HEK293 (cell line): ENCODE measurements around the gene TAF11.
A peak's percentile ranks its signal among the peaks of the same experiment; 100 is the strongest.

Experiments used
- KLF7 ChIP-seq: fragments of 450-650 bp; formaldehyde crosslinking; IDR thresholded peaks from 2 replicates; pipeline ENCODE4 v1.5.1; 2016; ENCODE audit warnings: missing biosample characterization, missing genetic modification characterization, borderline replicate concordance
- MYNN ChIP-seq: fragments of 450-650 bp; formaldehyde crosslinking; IDR thresholded peaks from 2 replicates; pipeline ENCODE4 v1.5.1; 2016; ENCODE audit warnings: missing biosample characterization, missing genetic modification characterization, borderline replicate concordance
- SP3 ChIP-seq: fragments of 450-650 bp; formaldehyde crosslinking; IDR thresholded peaks from 2 replicates; pipeline ENCODE4 v1.5.1; 2016; ENCODE audit warnings: missing biosample characterization, missing genetic modification characterization
- ZNF133 ChIP-seq: fragments of 450-650 bp; formaldehyde crosslinking; IDR thresholded peaks from 2 replicates; pipeline ENCODE4 v1.5.1; 2016; ENCODE audit warnings: missing biosample characterization, missing genetic modification characterization
- ZNF175 ChIP-seq: fragments of 450-650 bp; formaldehyde crosslinking; IDR thresholded peaks from 2 replicates; pipeline ENCODE4 v1.5.1; 2016; ENCODE audit warnings: missing biosample characterization, missing genetic modification characterization
- ZNF184 ChIP-seq: fragments of 450-650 bp; IDR thresholded peaks from 2 replicates; pipeline ENCODE4 v1.5.1; 2018; ENCODE audit warnings: missing biosample characterization, mild to moderate bottlenecking, missing genetic modification characterization
- ZNF214 ChIP-seq: fragments of 450-650 bp; formaldehyde crosslinking; IDR thresholded peaks from 2 replicates; pipeline ENCODE4 v1.5.1; 2017; ENCODE audit warnings: missing biosample characterization, mild to moderate bottlenecking, missing genetic modification characterization, borderline replicate concordance
- ZNF248 ChIP-seq: fragments of 450-650 bp; formaldehyde crosslinking; IDR thresholded peaks from 2 replicates; pipeline ENCODE4 v1.5.1; 2017; ENCODE audit warnings: missing biosample characterization, missing genetic modification characterization
- ZNF350 ChIP-seq: fragments of 450-650 bp; formaldehyde crosslinking; IDR thresholded peaks from 2 replicates; pipeline ENCODE4 v1.5.0; 2017; ENCODE audit warnings: missing biosample characterization, mild to moderate bottlenecking, missing genetic modification characterization
- ZNF394 ChIP-seq: fragments of 450-650 bp; formaldehyde crosslinking; IDR thresholded peaks from 2 replicates; pipeline ENCODE4 v1.5.1; 2016; ENCODE audit warnings: missing biosample characterization, missing genetic modification characterization, mild to moderate bottlenecking, moderate library complexity, borderline replicate concordance
- ZNF426 ChIP-seq: fragments of 450-650 bp; formaldehyde crosslinking; IDR thresholded peaks from 2 replicates; pipeline ENCODE4 v1.5.1; 2017; ENCODE audit warnings: missing biosample characterization, missing genetic modification characterization, mild to moderate bottlenecking, inconsistent platforms, moderate library complexity
- ZNF433 ChIP-seq: fragments of 450-650 bp; formaldehyde crosslinking; IDR thresholded peaks from 2 replicates; pipeline ENCODE4 v1.5.1; 2016; ENCODE audit warnings: missing biosample characterization, missing genetic modification characterization, low read depth
- ZNF48 ChIP-seq: fragments of 450-650 bp; formaldehyde crosslinking; IDR thresholded peaks from 2 replicates; pipeline ENCODE4 v1.5.1; 2016; ENCODE audit warnings: missing biosample characterization, missing genetic modification characterization
- ZNF544 ChIP-seq: fragments of 450-650 bp; formaldehyde crosslinking; IDR thresholded peaks from 2 replicates; pipeline ENCODE4 v1.5.0; 2017; ENCODE audit warnings: missing biosample characterization, missing genetic modification characterization
- ZNF548 ChIP-seq: fragments of 450-650 bp; formaldehyde crosslinking; IDR thresholded peaks from 2 replicates; pipeline ENCODE4 v1.5.1; 2016; ENCODE audit warnings: missing biosample characterization, missing genetic modification characterization
- ZNF626 ChIP-seq: fragments of 450-650 bp; sonication (Bioruptor Pico); formaldehyde crosslinking; IDR thresholded peaks from 2 replicates; pipeline ENCODE4 v1.5.1; 2018; ENCODE audit warnings: missing biosample characterization, missing genetic modification characterization, inconsistent platforms
- ZNF707 ChIP-seq: fragments of 450-650 bp; formaldehyde crosslinking; IDR thresholded peaks from 2 replicates; pipeline ENCODE4 v1.5.1; 2016; ENCODE audit warnings: missing biosample characterization, missing genetic modification characterization
- ZNF768 ChIP-seq: fragments of 450-650 bp; formaldehyde crosslinking; IDR thresholded peaks from 2 replicates; pipeline ENCODE4 v1.5.1; 2018; ENCODE audit warnings: missing biosample characterization, mild to moderate bottlenecking, missing genetic modification characterization
- TF ChIP-seq, protein P1 (sequence below): fragments of 450-650 bp; formaldehyde crosslinking; IDR thresholded peaks from 2 replicates; pipeline ENCODE4 v1.5.1; 2016; ENCODE audit warnings: missing biosample characterization, missing genetic modification characterization
- TF ChIP-seq, protein P2 (sequence below): fragments of 450-650 bp; formaldehyde crosslinking; IDR thresholded peaks from 2 replicates; pipeline ENCODE4 v1.5.1; 2016; ENCODE audit warnings: missing biosample characterization, missing genetic modification characterization
- TF ChIP-seq, protein P3 (sequence below): fragments of 450-650 bp; formaldehyde crosslinking; IDR thresholded peaks from 2 replicates; pipeline ENCODE4 v1.5.1; 2016; ENCODE audit warnings: missing biosample characterization, missing genetic modification characterization
- TF ChIP-seq, protein P4 (sequence below): fragments of 450-650 bp; formaldehyde crosslinking; IDR thresholded peaks from 2 replicates; pipeline ENCODE4 v1.5.1; 2016; ENCODE audit warnings: missing biosample characterization, missing genetic modification characterization
- TF ChIP-seq, protein P5 (sequence below): fragments of 450-650 bp; formaldehyde crosslinking; IDR thresholded peaks from 2 replicates; pipeline ENCODE4 v1.5.1; 2016; ENCODE audit warnings: missing biosample characterization, missing genetic modification characterization
- TF ChIP-seq, protein P6 (sequence below): fragments of 450-650 bp; IDR thresholded peaks from 2 replicates; pipeline ENCODE4 v1.5.1; 2018; ENCODE audit warnings: missing biosample characterization, missing genetic modification characterization
- TF ChIP-seq, protein P7 (sequence below): fragments of 450-650 bp; formaldehyde crosslinking; IDR thresholded peaks from 2 replicates; pipeline ENCODE4 v1.5.1; 2016; ENCODE audit warnings: missing biosample characterization, missing genetic modification characterization

The TAF11 gene

DNA sequence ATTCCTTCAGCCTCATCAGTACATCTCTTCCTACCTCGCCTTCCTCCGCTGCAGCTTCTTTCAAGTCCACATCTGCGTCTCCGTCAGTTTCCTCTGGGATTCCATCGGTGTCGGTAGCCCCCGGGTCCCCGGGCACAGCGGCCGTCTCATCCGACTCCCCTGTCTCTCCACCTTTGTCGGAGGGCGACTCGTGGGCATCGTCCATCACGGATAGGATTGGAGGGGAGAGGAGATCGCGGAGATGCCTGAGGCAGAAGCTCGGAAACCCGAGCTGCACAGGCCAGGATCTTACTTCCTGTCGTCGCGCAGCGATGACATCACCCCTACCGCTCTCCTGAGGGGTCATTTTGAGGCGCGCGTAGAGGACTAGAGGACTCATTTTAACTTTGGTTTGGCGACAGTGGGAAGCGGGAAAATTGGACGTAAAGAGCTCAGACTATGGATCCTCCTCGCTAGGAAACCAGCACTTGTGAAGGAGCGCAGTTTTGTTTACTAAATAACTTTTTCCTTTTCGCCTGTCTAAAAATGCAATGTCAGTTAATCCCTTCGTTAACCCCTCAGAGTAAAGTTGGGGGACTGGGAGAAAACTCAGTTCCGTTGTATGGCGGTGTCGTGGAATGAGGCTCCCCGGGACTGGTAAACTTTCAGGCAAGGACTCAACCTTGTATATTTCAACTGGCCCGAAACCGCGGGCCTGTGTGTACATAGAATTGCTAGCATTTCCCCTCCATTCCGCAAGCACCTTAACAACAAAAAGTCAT is at the start of gene TAF11 (continued):
- TF ChIP-seq, protein P1, sequence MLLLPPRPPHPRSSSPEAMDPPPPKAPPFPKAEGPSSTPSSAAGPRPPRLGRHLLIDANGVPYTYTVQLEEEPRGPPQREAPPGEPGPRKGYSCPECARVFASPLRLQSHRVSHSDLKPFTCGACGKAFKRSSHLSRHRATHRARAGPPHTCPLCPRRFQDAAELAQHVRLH (tag by site-specific recombination): peak; percentile 98
- TF ChIP-seq ZNF426 (no peak), ZNF768 (no peak), ZNF248 (tag by site-specific recombination) (no peak), ZNF133 (no peak), ZNF214 (no peak), ZNF548 (no peak), MYNN (no peak), ZNF350 (tag by site-specific recombination) (no peak), ZNF544 (no peak), KLF7 (tag by site-specific recombination) (no peak), ZNF394 (tag by site-specific recombination) (peak; percentile 79; the same call in 1 of the 2 replicates), ZNF48 (tag by site-specific recombination) (no peak), ZNF433 (no peak), ZNF707 (tag by site-specific recombination) (no peak), ZNF184 (peak; percentile 62; the same call in 1 of the 2 replicates), ZNF626 (tag by site-specific recombination) (no peak), ZNF175 (no peak), SP3 (tag by site-specific recombination) (0 out of 2 replicates have a peak, but pooled peaks have one; percentile 52)
- TF ChIP-seq, protein P2, sequence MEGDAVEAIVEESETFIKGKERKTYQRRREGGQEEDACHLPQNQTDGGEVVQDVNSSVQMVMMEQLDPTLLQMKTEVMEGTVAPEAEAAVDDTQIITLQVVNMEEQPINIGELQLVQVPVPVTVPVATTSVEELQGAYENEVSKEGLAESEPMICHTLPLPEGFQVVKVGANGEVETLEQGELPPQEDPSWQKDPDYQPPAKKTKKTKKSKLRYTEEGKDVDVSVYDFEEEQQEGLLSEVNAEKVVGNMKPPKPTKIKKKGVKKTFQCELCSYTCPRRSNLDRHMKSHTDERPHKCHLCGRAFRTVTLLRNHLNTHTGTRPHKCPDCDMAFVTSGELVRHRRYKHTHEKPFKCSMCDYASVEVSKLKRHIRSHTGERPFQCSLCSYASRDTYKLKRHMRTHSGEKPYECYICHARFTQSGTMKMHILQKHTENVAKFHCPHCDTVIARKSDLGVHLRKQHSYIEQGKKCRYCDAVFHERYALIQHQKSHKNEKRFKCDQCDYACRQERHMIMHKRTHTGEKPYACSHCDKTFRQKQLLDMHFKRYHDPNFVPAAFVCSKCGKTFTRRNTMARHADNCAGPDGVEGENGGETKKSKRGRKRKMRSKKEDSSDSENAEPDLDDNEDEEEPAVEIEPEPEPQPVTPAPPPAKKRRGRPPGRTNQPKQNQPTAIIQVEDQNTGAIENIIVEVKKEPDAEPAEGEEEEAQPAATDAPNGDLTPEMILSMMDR (tag by site-specific recombination): no peak
- TF ChIP-seq, protein P3, sequence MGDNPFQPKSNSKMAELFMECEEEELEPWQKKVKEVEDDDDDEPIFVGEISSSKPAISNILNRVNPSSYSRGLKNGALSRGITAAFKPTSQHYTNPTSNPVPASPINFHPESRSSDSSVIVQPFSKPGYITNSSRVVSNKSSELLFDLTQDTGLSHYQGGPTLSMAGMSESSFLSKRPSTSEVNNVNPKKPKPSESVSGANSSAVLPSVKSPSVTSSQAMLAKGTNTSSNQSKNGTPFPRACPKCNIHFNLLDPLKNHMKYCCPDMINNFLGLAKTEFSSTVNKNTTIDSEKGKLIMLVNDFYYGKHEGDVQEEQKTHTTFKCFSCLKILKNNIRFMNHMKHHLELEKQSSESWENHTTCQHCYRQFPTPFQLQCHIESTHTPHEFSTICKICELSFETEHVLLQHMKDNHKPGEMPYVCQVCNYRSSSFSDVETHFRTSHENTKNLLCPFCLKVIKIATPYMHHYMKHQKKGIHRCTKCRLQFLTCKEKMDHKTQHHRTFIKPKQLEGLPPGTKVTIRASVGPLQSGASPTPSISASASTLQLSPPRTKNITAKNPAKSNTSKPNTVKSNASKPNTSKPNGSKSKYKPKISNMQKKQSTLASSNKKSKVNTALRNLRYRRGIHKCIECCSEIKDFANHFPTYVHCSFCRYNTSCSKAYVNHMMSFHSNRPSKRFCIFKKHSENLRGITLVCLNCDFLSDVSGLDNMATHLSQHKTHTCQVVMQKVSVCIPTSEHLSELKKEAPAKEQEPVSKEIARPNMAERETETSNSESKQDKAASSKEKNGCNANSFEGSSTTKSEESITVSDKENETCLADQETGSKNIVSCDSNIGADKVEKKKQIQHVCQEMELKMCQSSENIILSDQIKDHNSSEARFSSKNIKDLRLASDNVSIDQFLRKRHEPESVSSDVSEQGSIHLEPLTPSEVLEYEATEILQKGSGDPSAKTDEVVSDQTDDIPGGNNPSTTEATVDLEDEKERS (tag by site-specific recombination): no peak
- TF ChIP-seq, protein P4, sequence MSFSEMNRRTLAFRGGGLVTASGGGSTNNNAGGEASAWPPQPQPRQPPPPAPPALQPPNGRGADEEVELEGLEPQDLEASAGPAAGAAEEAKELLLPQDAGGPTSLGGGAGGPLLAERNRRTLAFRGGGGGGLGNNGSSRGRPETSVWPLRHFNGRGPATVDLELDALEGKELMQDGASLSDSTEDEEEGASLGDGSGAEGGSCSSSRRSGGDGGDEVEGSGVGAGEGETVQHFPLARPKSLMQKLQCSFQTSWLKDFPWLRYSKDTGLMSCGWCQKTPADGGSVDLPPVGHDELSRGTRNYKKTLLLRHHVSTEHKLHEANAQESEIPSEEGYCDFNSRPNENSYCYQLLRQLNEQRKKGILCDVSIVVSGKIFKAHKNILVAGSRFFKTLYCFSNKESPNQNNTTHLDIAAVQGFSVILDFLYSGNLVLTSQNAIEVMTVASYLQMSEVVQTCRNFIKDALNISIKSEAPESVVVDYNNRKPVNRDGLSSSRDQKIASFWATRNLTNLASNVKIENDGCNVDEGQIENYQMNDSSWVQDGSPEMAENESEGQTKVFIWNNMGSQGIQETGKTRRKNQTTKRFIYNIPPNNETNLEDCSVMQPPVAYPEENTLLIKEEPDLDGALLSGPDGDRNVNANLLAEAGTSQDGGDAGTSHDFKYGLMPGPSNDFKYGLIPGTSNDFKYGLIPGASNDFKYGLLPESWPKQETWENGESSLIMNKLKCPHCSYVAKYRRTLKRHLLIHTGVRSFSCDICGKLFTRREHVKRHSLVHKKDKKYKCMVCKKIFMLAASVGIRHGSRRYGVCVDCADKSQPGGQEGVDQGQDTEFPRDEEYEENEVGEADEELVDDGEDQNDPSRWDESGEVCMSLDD (tag by site-specific recombination): peak; percentile 79
- TF ChIP-seq, protein P5, sequence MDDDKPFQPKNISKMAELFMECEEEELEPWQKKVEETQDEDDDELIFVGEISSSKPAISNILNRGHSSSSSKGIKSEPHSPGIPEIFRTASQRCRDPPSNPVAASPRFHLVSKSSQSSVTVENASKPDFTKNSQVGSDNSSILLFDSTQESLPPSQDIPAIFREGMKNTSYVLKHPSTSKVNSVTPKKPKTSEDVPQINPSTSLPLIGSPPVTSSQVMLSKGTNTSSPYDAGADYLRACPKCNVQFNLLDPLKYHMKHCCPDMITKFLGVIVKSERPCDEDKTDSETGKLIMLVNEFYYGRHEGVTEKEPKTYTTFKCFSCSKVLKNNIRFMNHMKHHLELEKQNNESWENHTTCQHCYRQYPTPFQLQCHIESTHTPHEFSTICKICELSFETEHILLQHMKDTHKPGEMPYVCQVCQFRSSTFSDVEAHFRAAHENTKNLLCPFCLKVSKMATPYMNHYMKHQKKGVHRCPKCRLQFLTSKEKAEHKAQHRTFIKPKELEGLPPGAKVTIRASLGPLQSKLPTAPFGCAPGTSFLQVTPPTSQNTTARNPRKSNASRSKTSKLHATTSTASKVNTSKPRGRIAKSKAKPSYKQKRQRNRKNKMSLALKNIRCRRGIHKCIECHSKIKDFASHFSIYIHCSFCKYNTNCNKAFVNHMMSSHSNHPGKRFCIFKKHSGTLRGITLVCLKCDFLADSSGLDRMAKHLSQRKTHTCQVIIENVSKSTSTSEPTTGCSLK (tag by site-specific recombination): no peak
- TF ChIP-seq, protein P6, sequence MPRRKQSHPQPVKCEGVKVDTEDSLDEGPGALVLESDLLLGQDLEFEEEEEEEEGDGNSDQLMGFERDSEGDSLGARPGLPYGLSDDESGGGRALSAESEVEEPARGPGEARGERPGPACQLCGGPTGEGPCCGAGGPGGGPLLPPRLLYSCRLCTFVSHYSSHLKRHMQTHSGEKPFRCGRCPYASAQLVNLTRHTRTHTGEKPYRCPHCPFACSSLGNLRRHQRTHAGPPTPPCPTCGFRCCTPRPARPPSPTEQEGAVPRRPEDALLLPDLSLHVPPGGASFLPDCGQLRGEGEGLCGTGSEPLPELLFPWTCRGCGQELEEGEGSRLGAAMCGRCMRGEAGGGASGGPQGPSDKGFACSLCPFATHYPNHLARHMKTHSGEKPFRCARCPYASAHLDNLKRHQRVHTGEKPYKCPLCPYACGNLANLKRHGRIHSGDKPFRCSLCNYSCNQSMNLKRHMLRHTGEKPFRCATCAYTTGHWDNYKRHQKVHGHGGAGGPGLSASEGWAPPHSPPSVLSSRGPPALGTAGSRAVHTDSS: no peak
- TF ChIP-seq, protein P7, sequence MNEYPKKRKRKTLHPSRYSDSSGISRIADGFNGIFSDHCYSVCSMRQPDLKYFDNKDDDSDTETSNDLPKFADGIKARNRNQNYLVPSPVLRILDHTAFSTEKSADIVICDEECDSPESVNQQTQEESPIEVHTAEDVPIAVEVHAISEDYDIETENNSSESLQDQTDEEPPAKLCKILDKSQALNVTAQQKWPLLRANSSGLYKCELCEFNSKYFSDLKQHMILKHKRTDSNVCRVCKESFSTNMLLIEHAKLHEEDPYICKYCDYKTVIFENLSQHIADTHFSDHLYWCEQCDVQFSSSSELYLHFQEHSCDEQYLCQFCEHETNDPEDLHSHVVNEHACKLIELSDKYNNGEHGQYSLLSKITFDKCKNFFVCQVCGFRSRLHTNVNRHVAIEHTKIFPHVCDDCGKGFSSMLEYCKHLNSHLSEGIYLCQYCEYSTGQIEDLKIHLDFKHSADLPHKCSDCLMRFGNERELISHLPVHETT (tag by site-specific recombination): peak; percentile 89
